GM23338 (cell line): ENCODE data around the gene LMO1. TPM values are rescaled to one million over a fixed set of nuclear protein-coding genes. Genes with fewer than 3 reads are reported as not detected.

Experiments
- ATAC-seq: fragments of 200-7000 bp; cut with Tn5 transposase; 3 replicates; pipeline ENCODE4 v1.9.1; 2020
- DNase-seq: peaks from one replicate; pipeline ENCODE4 v3.0.0-alpha.2; 2015; ENCODE audit warnings: low spot score
- H2AFZ ChIP-seq: fragments of 200-600 bp; sonication (generic); 2 replicates; pipeline ENCODE4 v1.8.0; 2016; ENCODE audit warnings: antibody characterized with exemption, mild to moderate bottlenecking, moderate library complexity
- H3F3A ChIP-seq: fragments of 200-600 bp; sonication (generic); replicated peaks from 2 replicates; pipeline ENCODE4 v1.8.0; 2017; ENCODE audit warnings: antibody characterized with exemption, mixed run types, low read depth
- H3K27ac ChIP-seq: fragments of 200-600 bp; sonication (generic); 2 replicates; pipeline ENCODE4 v1.6.1; 2016; ENCODE audit warnings: low read depth
- H3K27me3 ChIP-seq: fragments of 200-600 bp; sonication (generic); 2 replicates; pipeline ENCODE4 v1.8.0; 2016; ENCODE audit warnings: mild to moderate bottlenecking, mixed run types, moderate library complexity; ENCODE audit not compliant: insufficient read depth
- H3K36me3 ChIP-seq: fragments of 200-600 bp; sonication (generic); 2 replicates; pipeline ENCODE4 v1.8.0; 2016; ENCODE audit warnings: mild to moderate bottlenecking; ENCODE audit not compliant: insufficient read depth
- H3K4me1 ChIP-seq: fragments of 200-600 bp; sonication (generic); 2 replicates; pipeline ENCODE4 v1.8.0; 2016; ENCODE audit warnings: mild to moderate bottlenecking, moderate library complexity; ENCODE audit not compliant: insufficient read depth
- H3K4me2 ChIP-seq: fragments of 200-600 bp; sonication (generic); 2 replicates; pipeline ENCODE4 v1.7.1; 2017; ENCODE audit warnings: mixed run types
- H3K4me3 ChIP-seq: fragments of 200-600 bp; sonication (generic); 2 replicates; pipeline ENCODE4 v1.6.1; 2016; ENCODE audit warnings: mixed run types
- H3K79me2 ChIP-seq: fragments of 200-600 bp; sonication (generic); replicated peaks from 2 replicates; pipeline ENCODE4 v1.8.0; 2017; ENCODE audit warnings: mild to moderate bottlenecking; ENCODE audit not compliant: insufficient read depth
- H3K9me2 ChIP-seq: fragments of 200-600 bp; sonication (generic); 2 replicates; pipeline ENCODE4 v1.8.0; 2017; ENCODE audit not compliant: insufficient read depth
- H4K20me1 ChIP-seq: fragments of 200-600 bp; sonication (generic); replicated peaks from 2 replicates; pipeline ENCODE4 v1.8.0; 2017; ENCODE audit warnings: mild to moderate bottlenecking; ENCODE audit not compliant: insufficient read depth
- H3K27ac Mint-ChIP-seq: 2 replicates; pipeline ENCODE4 v1.8.0; 2020; ENCODE audit warnings: inconsistent platforms, mild to moderate bottlenecking, moderate library complexity, mixed read lengths
- H3K27me3 Mint-ChIP-seq: 3 replicates; pipeline ENCODE4 v1.8.0; 2022; ENCODE audit warnings: low read depth, mild to moderate bottlenecking, moderate library complexity, mixed read lengths, inconsistent platforms; ENCODE audit not compliant: insufficient read depth, poor library complexity
- H3K36me3 Mint-ChIP-seq: 3 replicates; pipeline ENCODE4 v1.8.0; 2021; ENCODE audit warnings: low read depth, mild to moderate bottlenecking, inconsistent platforms, moderate library complexity, mixed read lengths
- H3K4me1 Mint-ChIP-seq: 3 replicates; pipeline ENCODE4 v1.8.0; 2020; ENCODE audit warnings: mild to moderate bottlenecking, inconsistent platforms, mixed read lengths
- H3K4me3 Mint-ChIP-seq: 3 replicates; pipeline ENCODE4 v1.8.0; 2021; ENCODE audit warnings: moderate library complexity, mild to moderate bottlenecking, inconsistent platforms, mixed read lengths
- H3K9me3 Mint-ChIP-seq: 3 replicates; pipeline ENCODE4 v1.8.0; 2020; ENCODE audit warnings: moderate library complexity, mild to moderate bottlenecking, inconsistent platforms, mixed read lengths
- CREB1 ChIP-seq: fragments of 250-450 bp; sonication (Bioruptor Pico); IDR thresholded peaks from 2 replicates; pipeline ENCODE4 v1.5.0; 2020; ENCODE audit warnings: low read depth, mild to moderate bottlenecking, moderate library complexity
- CTCF ChIP-seq, 2 experiments: fragments of 200-600 bp in 1 of 2; sonication (generic) in 1 of 2; conservative IDR thresholded peaks; 2 replicates each; pipeline versions ENCODE4 v1.5.1 to v1.6.1; 2016 to 2017; ENCODE audit warnings: antibody characterized with exemption in 2 of 2, low read depth in 2 of 2, mild to moderate bottlenecking in 2 of 2, moderate library complexity in 1 of 2
- ETS1 ChIP-seq: IDR thresholded peaks from 2 replicates; pipeline ENCODE4 v1.6.1; 2016; ENCODE audit warnings: antibody characterized with exemption
- EZH2 ChIP-seq: fragments of 200-600 bp; sonication (generic); IDR thresholded peaks from one replicate; pipeline ENCODE4 v1.8.0; 2017; ENCODE audit warnings: antibody characterized with exemption, mild to moderate bottlenecking, low read depth; ENCODE audit not compliant: unreplicated experiment
- EZH2phosphoT487 ChIP-seq: fragments of 200-600 bp; sonication (generic); IDR thresholded peaks from one replicate; pipeline ENCODE4 v1.8.1; 2018; ENCODE audit warnings: antibody characterized with exemption; ENCODE audit not compliant: unreplicated experiment
- JUNB ChIP-seq: IDR thresholded peaks from one replicate; pipeline ENCODE4 v1.6.1; 2016; ENCODE audit warnings: antibody characterized with exemption; ENCODE audit not compliant: unreplicated experiment
- NANOG ChIP-seq: IDR thresholded peaks from 2 replicates; pipeline ENCODE4 v1.6.1; 2016; ENCODE audit warnings: antibody characterized with exemption, borderline replicate concordance
- POLR2AphosphoS5 ChIP-seq: IDR thresholded peaks from 2 replicates; pipeline ENCODE4 v1.6.1; 2016; ENCODE audit warnings: antibody characterized with exemption, low read depth
- STAT1 ChIP-seq: IDR thresholded peaks from one replicate; pipeline ENCODE4 v1.6.1; 2016; ENCODE audit warnings: antibody characterized with exemption; ENCODE audit not compliant: unreplicated experiment
- ZNF114 ChIP-seq: fragments of 250-450 bp; sonication (Bioruptor Pico); IDR thresholded peaks from 2 replicates; pipeline ENCODE4 v1.5.0; 2020; ENCODE audit warnings: mild to moderate bottlenecking, moderate library complexity
- ZNF331 ChIP-seq: fragments of 250-450 bp; sonication (Bioruptor Pico); IDR thresholded peaks from 2 replicates; pipeline ENCODE4 v1.5.0; 2020; ENCODE audit warnings: low read depth, mild to moderate bottlenecking, moderate library complexity
- ZNF462 ChIP-seq: fragments of 250-450 bp; sonication (Bioruptor Pico); IDR thresholded peaks from 2 replicates; pipeline ENCODE4 v1.5.0; 2020; ENCODE audit warnings: mild to moderate bottlenecking, moderate library complexity
- polyA plus RNA-seq: library from polyadenylated mRNA; unstranded; fragments of >200 nt; fragmentation: Nextera tagmentation; extraction: Ambion mirVana; gene quantifications from 2 replicates; pipeline ENCODE4 v1.2.1, GENCODE V29; 2016
- total RNA-seq: library from RNA; depleted of rRNA; stranded (reverse); fragments of >200 nt; shearing (Covaris generic); gene quantifications from 2 replicates; pipeline ENCODE4 v1.2.3, GENCODE V29; 2014
- TF ChIP-seq, protein P1 (sequence below): IDR thresholded peaks from one replicate; pipeline ENCODE4 v1.6.1; 2018; ENCODE audit warnings: antibody characterized with exemption; ENCODE audit not compliant: unreplicated experiment

Gene LMO1
- total and polyA plus RNA-seq, 2 experiments from 2014 or later, result 0.40 TPM; not detected in 1

- no peaks in the 10 kb centered on the region for H3K4me1 ChIP-seq
- H3K27me3 ChIP-seq, result no peaks in the 10 kb centered on the region
- no peak overlapping the region for H3K27ac Mint-ChIP-seq
- no peaks in the 10 kb centered on the region; the same call in 1 of the 2 replicates for H3K9me2 ChIP-seq
- no peaks in the 10 kb centered on the region for H3K36me3 ChIP-seq
- H3K4me2 ChIP-seq, result no peak overlapping the region
- H3K79me2 ChIP-seq, result no peaks in the 10 kb centered on the region
- no peak overlapping the region for H2AFZ ChIP-seq
- DNase-seq (no peak), ATAC-seq (no peak)
- no peaks in the 10 kb centered on the region for H4K20me1 ChIP-seq
- H3F3A ChIP-seq, result no peaks in the 10 kb centered on the region
- TF ChIP-seq ZNF331 (CRISPR knock-in tag), result no peak
- TF ChIP-seq ZNF462 (CRISPR knock-in tag), result no peak
- TF ChIP-seq JUNB, result no peak
- no peak for TF ChIP-seq STAT1
- no peak for TF ChIP-seq CTCF (conservative IDR thresholded peaks at IDR 0.05; ENCODE audit: low read depth in 2 of 2)
- TF ChIP-seq EZH2phosphoT487, result no peak
- no peak for TF ChIP-seq POLR2AphosphoS5
- TF ChIP-seq NANOG, result no peak
- TF ChIP-seq CREB1 (CRISPR knock-in tag), result no peak
- no peak for TF ChIP-seq ETS1
- no peak for TF ChIP-seq ZNF114 (CRISPR knock-in tag)
- TF ChIP-seq EZH2, result no peak
- TF ChIP-seq, protein P1, sequence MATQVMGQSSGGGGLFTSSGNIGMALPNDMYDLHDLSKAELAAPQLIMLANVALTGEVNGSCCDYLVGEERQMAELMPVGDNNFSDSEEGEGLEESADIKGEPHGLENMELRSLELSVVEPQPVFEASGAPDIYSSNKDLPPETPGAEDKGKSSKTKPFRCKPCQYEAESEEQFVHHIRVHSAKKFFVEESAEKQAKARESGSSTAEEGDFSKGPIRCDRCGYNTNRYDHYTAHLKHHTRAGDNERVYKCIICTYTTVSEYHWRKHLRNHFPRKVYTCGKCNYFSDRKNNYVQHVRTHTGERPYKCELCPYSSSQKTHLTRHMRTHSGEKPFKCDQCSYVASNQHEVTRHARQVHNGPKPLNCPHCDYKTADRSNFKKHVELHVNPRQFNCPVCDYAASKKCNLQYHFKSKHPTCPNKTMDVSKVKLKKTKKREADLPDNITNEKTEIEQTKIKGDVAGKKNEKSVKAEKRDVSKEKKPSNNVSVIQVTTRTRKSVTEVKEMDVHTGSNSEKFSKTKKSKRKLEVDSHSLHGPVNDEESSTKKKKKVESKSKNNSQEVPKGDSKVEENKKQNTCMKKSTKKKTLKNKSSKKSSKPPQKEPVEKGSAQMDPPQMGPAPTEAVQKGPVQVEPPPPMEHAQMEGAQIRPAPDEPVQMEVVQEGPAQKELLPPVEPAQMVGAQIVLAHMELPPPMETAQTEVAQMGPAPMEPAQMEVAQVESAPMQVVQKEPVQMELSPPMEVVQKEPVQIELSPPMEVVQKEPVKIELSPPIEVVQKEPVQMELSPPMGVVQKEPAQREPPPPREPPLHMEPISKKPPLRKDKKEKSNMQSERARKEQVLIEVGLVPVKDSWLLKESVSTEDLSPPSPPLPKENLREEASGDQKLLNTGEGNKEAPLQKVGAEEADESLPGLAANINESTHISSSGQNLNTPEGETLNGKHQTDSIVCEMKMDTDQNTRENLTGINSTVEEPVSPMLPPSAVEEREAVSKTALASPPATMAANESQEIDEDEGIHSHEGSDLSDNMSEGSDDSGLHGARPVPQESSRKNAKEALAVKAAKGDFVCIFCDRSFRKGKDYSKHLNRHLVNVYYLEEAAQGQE, result no peak
- 0 out of 3 replicates have a peak, but pooled peaks cover under 1% of the 10 kb centered on the region for H3K4me1 Mint-ChIP-seq
- no peaks in the 10 kb centered on the region for H3K27me3 Mint-ChIP-seq
- no peak overlapping the region for H3K4me3 Mint-ChIP-seq
- no peak overlapping the region for H3K27ac ChIP-seq
- H3K36me3 Mint-ChIP-seq, result no peaks in the 10 kb centered on the region; the same call in 2 of the 3 replicates
- H3K4me3 ChIP-seq, result no peak overlapping the region
- H3K9me3 Mint-ChIP-seq, result no peaks in the 10 kb centered on the region
These were observed 32.5 kb upstream of the LMO1 start for GRCh38 chr11:8296038-8296649.
